SK-N-SH (cell line): ENCODE results near the gene OLFM2. TPM values are rescaled to one million over a fixed set of nuclear protein-coding genes. Genes with fewer than 3 reads are reported as not detected.

Experiments used
- CTCF ChIA-PET: fragments of 300-600, 350-600 bp; formaldehyde crosslinking; extraction: SDS; loops from one replicate; lab custom pipeline; 2021; lab: Yijun Ruan, JAX
- POLR2A ChIA-PET: fragments of 350-600 bp; sonication (Branson Sonifier 250); formaldehyde crosslinking; extraction: SDS; loops from one replicate; lab custom pipeline; 2020; ENCODE audit warnings: antibody characterized with exemption, inconsistent platforms; lab: Yijun Ruan, JAX
- DNase-seq: peaks from one replicate; pipeline ENCODE4 v3.0.0; 2012
- H2AFZ ChIP-seq: fragments of 200-600 bp; sonication (generic); 2 replicates; pipeline ENCODE4 v1.8.1; 2016; ENCODE audit warnings: antibody characterized with exemption, mild to moderate bottlenecking, low read depth
- H3F3A ChIP-seq: fragments of 200-600 bp; sonication (generic); replicated peaks from 2 replicates; pipeline ENCODE3; 2016; ENCODE audit warnings: antibody characterized with exemption, mild to moderate bottlenecking; ENCODE audit not compliant: insufficient read depth
- H3K27ac ChIP-seq, 2 experiments: fragments of 200-500 bp in 1 of 2; fragments of 200-600 bp in 1 of 2; sonication (Bioruptor generic) in 1 of 2; sonication (generic), shearing (Covaris generic) in 1 of 2; 2 replicates each; pipeline versions ENCODE4 v1.5.1 to v1.6.1; 2014 to 2016; ENCODE audit warnings: low read depth in 2 of 2, inconsistent platforms in 1 of 2, low read length in 1 of 2, mild to moderate bottlenecking in 1 of 2, mixed read lengths in 1 of 2
- H3K27me3 ChIP-seq: fragments of 200-600 bp; sonication (generic), shearing (Covaris generic); 2 replicates; pipeline ENCODE4 v1.6.1; 2016; ENCODE audit warnings: mixed run types; ENCODE audit not compliant: insufficient read depth
- H3K36me3 ChIP-seq, 2 experiments: fragments of 200-500 bp in 1 of 2; fragments of 200-600 bp in 1 of 2; sonication (Bioruptor generic) in 1 of 2; sonication (generic) in 1 of 2; replicated peaks in 1 of 2; 2 replicates each; pipeline versions ENCODE3 to v1.5.1; 2014 to 2016; ENCODE audit warnings: low read length in 1 of 2, mild to moderate bottlenecking in 1 of 2; ENCODE audit not compliant: insufficient read depth in 2 of 2, control insufficient read depth in 1 of 2
- H3K4me1 ChIP-seq, 2 experiments: fragments of 200-500 bp in 1 of 2; fragments of 200-600 bp in 1 of 2; sonication (Bioruptor generic) in 1 of 2; sonication (generic), shearing (Covaris generic) in 1 of 2; 2 replicates each; pipeline versions ENCODE4 v1.5.1 to v1.6.1; 2014 to 2016; ENCODE audit warnings: low read depth in 1 of 2, low read length in 1 of 2, mixed run types in 1 of 2; ENCODE audit not compliant: insufficient read depth in 2 of 2, control insufficient read depth in 1 of 2
- H3K4me2 ChIP-seq: fragments of 200-600 bp; sonication (generic), shearing (Covaris generic); 2 replicates; pipeline ENCODE4 v1.6.1; 2017; ENCODE audit warnings: mixed run types
- H3K4me3 ChIP-seq, 2 experiments: fragments of 200-500 bp in 1 of 2; fragments of 200-600 bp in 1 of 2; sonication (Bioruptor generic) in 1 of 2; sonication (generic), shearing (Covaris generic) in 1 of 2; 2 replicates each; pipeline versions ENCODE4 v1.5.1 to v1.8.1; 2014 to 2016; ENCODE audit warnings: low read depth in 2 of 2, inconsistent platforms in 1 of 2, low read length in 1 of 2, mild to moderate bottlenecking in 1 of 2, mixed read lengths in 1 of 2, moderate library complexity in 1 of 2
- H3K79me2 ChIP-seq: fragments of 200-600 bp; sonication (generic); 2 replicates; pipeline ENCODE4 v1.8.1; 2017; ENCODE audit warnings: mild to moderate bottlenecking; ENCODE audit not compliant: insufficient read depth
- H3K9ac ChIP-seq: fragments of 200-600 bp; sonication (generic); 2 replicates; pipeline ENCODE4 v1.6.1; 2017; ENCODE audit warnings: mixed run types
- H3K9me2 ChIP-seq: fragments of 200-600 bp; sonication (generic); 2 replicates; pipeline ENCODE4 v1.6.1; 2017; ENCODE audit warnings: mixed run types
- H3K9me3 ChIP-seq: fragments of 200-600 bp; sonication (generic); 2 replicates; pipeline ENCODE4 v1.6.1; 2017; ENCODE audit warnings: mixed run types, mild to moderate bottlenecking, moderate library complexity
- H4K20me1 ChIP-seq: fragments of 200-600 bp; sonication (generic); 2 replicates; pipeline ENCODE4 v1.6.1; 2017; ENCODE audit warnings: mild to moderate bottlenecking, mixed run types; ENCODE audit not compliant: insufficient read depth
- ELF1 ChIP-seq: IDR thresholded peaks from 2 replicates; pipeline ENCODE4 v1.4.0; 2012
- FOSL2 ChIP-seq: IDR thresholded peaks from 2 replicates; pipeline ENCODE4 v1.4.0; 2012; ENCODE audit warnings: low read depth, mild to moderate bottlenecking, moderate library complexity, borderline replicate concordance
- FOXM1 ChIP-seq: IDR thresholded peaks from 2 replicates; pipeline ENCODE4 v1.4.0; 2012; ENCODE audit warnings: low read depth, mild to moderate bottlenecking
- GATA2 ChIP-seq: sonication (generic); formaldehyde crosslinking; IDR thresholded peaks from 2 replicates; pipeline ENCODE4 v1.5.0; 2020; ENCODE audit warnings: mild to moderate bottlenecking, missing genetic modification reagents
- MAX ChIP-seq: IDR thresholded peaks from 2 replicates; pipeline ENCODE4 v1.4.0; 2012; ENCODE audit warnings: low read depth
- MXI1 ChIP-seq: IDR thresholded peaks from 2 replicates; pipeline ENCODE4 v1.6.1; 2012; ENCODE audit warnings: mild to moderate bottlenecking, low read depth, low read length, improper control_type of control experiment
- NFIC ChIP-seq: IDR thresholded peaks from 2 replicates; pipeline ENCODE4 v1.4.0; 2012; ENCODE audit warnings: borderline replicate concordance
- NRF1 ChIP-seq: IDR thresholded peaks from 2 replicates; pipeline ENCODE4 v1.6.1; 2012; ENCODE audit warnings: low read depth, mild to moderate bottlenecking, low read length
- POLR2AphosphoS5 ChIP-seq: IDR thresholded peaks from 2 replicates; pipeline ENCODE4 v1.6.1; 2012; ENCODE audit warnings: low read depth, low read length
- RAD21 ChIP-seq: IDR thresholded peaks from 2 replicates; pipeline ENCODE4 v1.6.1; 2012; ENCODE audit warnings: mild to moderate bottlenecking, low read length
- RCOR1 ChIP-seq: fragments of 150-350 bp; IDR thresholded peaks from 2 replicates; pipeline ENCODE4 v1.6.1; 2017; ENCODE audit warnings: antibody characterized with exemption, low read length
- REST ChIP-seq: IDR thresholded peaks from 2 replicates; pipeline ENCODE4 v1.6.1; 2012; ENCODE audit warnings: mild to moderate bottlenecking, low read depth, low read length, moderate library complexity
- RFX5 ChIP-seq: IDR thresholded peaks from 2 replicates; pipeline ENCODE4 v1.6.1; 2012; ENCODE audit warnings: mild to moderate bottlenecking, improper control_type of control experiment, low read length
- RXRA ChIP-seq: IDR thresholded peaks from 2 replicates; pipeline ENCODE4 v1.4.0; 2012; ENCODE audit warnings: low read depth, mild to moderate bottlenecking, borderline replicate concordance
- USF2 ChIP-seq: fragments of 150-350 bp; IDR thresholded peaks from 2 replicates; pipeline ENCODE4 v1.6.1; 2017; ENCODE audit warnings: antibody characterized with exemption, low read length, low read depth, borderline replicate concordance
- YY1 ChIP-seq: IDR thresholded peaks from 2 replicates; pipeline ENCODE4 v1.4.0; 2012; ENCODE audit warnings: low read depth, mild to moderate bottlenecking
- WGBS: methylation state at CpG from one replicate; pipeline ENCODE4 v1.1.6; 2017; ENCODE audit warnings: low lambda C conversion rate; 5-methylcytosine and 5-hydroxymethylcytosine counted together
- polyA plus RNA-seq, 3 experiments: library from polyadenylated mRNA; depleted of rRNA; stranded (reverse); fragments of >200 nt; gene quantifications; 2 replicates each; pipeline ENCODE4 v1.2.3, GENCODE V29; 2012

OLFM2 gene
- polyA plus RNA-seq, 1 of the 3 experiments (the other 2 are of a cell fraction): 10.7 TPM

GRCh38 chr19:9966448-9966847, 30.1 kb upstream of the OLFM2 start:
- H2AFZ ChIP-seq: no peak overlapping the region
- CTCF ChIA-PET: interaction anchor here (1.0 to 1.6 kb wide), 3 partner anchors 61 to 91 kb away, joined by 3 to 6 read pairs (median 4); no protein-coding TSS in a partner anchor
- TF ChIP-seq YY1 (no peak), NRF1 (peak; percentile 7; the same call in 1 of the 2 replicates)
- no peaks in the 10 kb centered on the region for H3K9me3 ChIP-seq
- POLR2A ChIA-PET: interaction anchor here (0.5 kb wide), 1 partner anchor 14 kb away, joined by 3 read pairs; no protein-coding TSS in a partner anchor
- no peak overlapping the region for H3K4me3 ChIP-seq
- DNase-seq: peak; percentile 54
- H3K4me2 ChIP-seq: peak overlapping the region; percentile 52; the same call in 1 of the 2 replicates
- H3F3A ChIP-seq: no peaks in the 10 kb centered on the region
- no peak overlapping the region for H3K27ac ChIP-seq
- no peaks in the 10 kb centered on the region for H4K20me1 ChIP-seq
- no peak overlapping the region for H3K9ac ChIP-seq
- H3K36me3 ChIP-seq: no peaks in the 10 kb centered on the region
- no peaks in the 10 kb centered on the region for H3K4me1 ChIP-seq
- no peaks in the 10 kb centered on the region for H3K79me2 ChIP-seq
- WGBS: 10% methylated on average over 13 of the region's 29 CpGs
- H3K9me2 ChIP-seq: no peaks in the 10 kb centered on the region
- H3K27me3 ChIP-seq: peaks cover 52% of the 10 kb centered on the region

GRCh38 chr19:9966024-9966423, 29.7 kb upstream of the OLFM2 start:
- no peak for DNase-seq
- TF ChIP-seq RFX5 (no peak), MAX (no peak), RXRA (no peak), RCOR1 (no peak), USF2 (no peak), GATA2 (no peak), MXI1 (no peak)
- Histone ChIP-seq H2AFZ (no peak overlapping the region), H3K4me3 (no peak overlapping the region), H3K27ac (no peak overlapping the region), H4K20me1 (no peaks in the 10 kb centered on the region), H3K9ac (no peak overlapping the region), H3K36me3 (no peaks in the 10 kb centered on the region), H3K4me2 (no peak overlapping the region), H3K9me3 (no peaks in the 10 kb centered on the region), H3K79me2 (no peaks in the 10 kb centered on the region), H3K27me3 (peaks cover 52% of the 10 kb centered on the region), H3F3A (no peaks in the 10 kb centered on the region), H3K9me2 (no peaks in the 10 kb centered on the region), H3K4me1 (no peaks in the 10 kb centered on the region)
- 12% methylated on average over 12 of the region's 14 CpGs for WGBS
- CTCF ChIA-PET: interaction anchor here (1.0 to 1.6 kb wide), 4 partner anchors 35 to 91 kb away, joined by 3 to 6 read pairs (median 4); no protein-coding TSS in a partner anchor
- POLR2A ChIA-PET: no interaction called here

GRCh38 chr19:9962623-9963290, 26.4 kb upstream of the OLFM2 start:
- Histone ChIP-seq H4K20me1 (no peaks in the 10 kb centered on the region), H3K4me1 (no peaks in the 10 kb centered on the region), H3K9me3 (no peaks in the 10 kb centered on the region), H2AFZ (no peak overlapping the region), H3K27ac (no peak overlapping the region), H3K79me2 (no peaks in the 10 kb centered on the region), H3K4me3 (no peak overlapping the region), H3K27me3 (peaks cover 59% of the 10 kb centered on the region), H3F3A (peaks cover 4% of the 10 kb centered on the region), H3K9ac (no peak overlapping the region), H3K36me3 (no peaks in the 10 kb centered on the region), H3K4me2 (no peak overlapping the region), H3K9me2 (no peaks in the 10 kb centered on the region)
- POLR2A ChIA-PET: no interaction called here
- no peak for DNase-seq
- CTCF ChIA-PET: no interaction called here
- WGBS: 7% methylated on average over 7 of the region's 7 CpGs
- TF ChIP-seq FOSL2: no peak
- no peak for TF ChIP-seq ELF1
- TF ChIP-seq NFIC: no peak
- no peak for TF ChIP-seq POLR2AphosphoS5
- no peak for TF ChIP-seq RAD21
- no peak for TF ChIP-seq REST
- no peak for TF ChIP-seq FOXM1
